Esophagus mucosa (tissue), 1 donor: ENCODE results near the gene IDE. TPM values are rescaled to one million over a fixed set of nuclear protein-coding genes. Genes with fewer than 3 reads are reported as not detected.
"Not testable (repeated sequence)": the region's sequence is repeated elsewhere in the genome, so short reads cannot be mapped to it uniquely, and the experiment has no call there.

Experiments used
- ATAC-seq: fragments of 200-7000 bp; cut with Tn5 transposase; one replicate; pipeline ENCODE4 v1.9.1; 2020
- total RNA-seq: library from RNA; stranded (reverse); gene quantifications from one replicate; pipeline ENCODE4 v1.2.4, GENCODE V29; 2023
- donor health status: DM: yes; HTN: yes; CAD: no.

IDE gene
- total RNA-seq = 36.4 TPM

DNA sequence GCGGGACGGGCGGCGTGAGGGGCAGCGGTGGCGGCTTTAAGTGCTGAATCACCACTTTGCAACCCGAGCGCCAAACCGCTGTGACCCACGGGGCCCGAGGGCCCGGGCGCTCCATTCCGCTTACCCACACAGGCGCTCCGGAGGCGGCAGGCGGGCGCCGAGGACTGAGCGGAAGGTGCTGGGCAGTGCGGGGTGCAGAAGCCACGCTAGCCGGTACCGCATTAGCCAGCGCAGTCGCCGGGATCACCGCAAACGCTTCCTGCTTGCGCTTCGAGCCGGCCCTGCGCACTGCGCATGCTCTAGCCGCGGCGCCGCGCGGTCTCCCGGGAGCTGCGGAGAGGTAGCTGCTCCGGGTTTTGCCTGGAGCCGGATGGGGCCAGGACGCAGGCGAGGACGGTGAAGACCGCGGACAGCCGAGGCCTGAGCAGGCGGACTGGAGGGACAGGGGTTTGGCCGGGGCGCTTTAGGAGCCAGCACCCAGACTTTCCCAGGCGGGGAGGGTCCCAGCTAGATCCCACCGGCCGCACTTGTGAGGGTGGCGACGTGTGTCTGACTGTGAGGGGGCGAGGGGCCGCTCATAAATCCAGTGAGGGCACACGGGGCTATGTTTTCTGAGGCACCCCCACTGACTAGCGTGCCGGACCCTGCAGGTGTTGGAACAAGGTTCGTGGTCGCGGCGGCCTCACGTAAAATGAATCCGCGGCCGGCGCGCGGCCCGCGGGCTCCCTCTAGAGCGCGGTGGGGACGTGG, at the start of gene IDE:
Gene IDE, minus strand, starts transcription at position 296 of the 750 bp plus-strand sequence. Its CDS starts 74 bp downstream, at position 222.
- ATAC-seq = peak; percentile 95

DNA sequence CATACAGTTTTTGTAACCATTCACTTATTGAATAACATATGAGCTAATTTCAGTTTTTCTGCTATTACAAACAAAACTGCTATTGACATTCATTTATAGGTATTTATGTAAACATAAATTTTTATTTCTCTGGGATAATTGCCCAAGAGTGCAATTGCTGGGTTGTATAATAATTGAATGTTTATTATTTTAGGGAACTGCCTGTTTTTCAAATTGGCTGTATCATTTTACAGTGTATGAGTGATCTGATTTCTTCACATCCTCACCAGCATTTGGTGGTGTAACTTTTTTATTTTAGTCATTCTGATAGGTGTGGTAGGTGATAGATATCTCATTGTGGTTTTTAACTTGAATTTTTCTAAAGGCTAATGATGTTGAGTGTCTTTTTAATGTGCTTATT, 45.5 kb upstream of the IDE start:
- ATAC-seq = no peak

DNA sequence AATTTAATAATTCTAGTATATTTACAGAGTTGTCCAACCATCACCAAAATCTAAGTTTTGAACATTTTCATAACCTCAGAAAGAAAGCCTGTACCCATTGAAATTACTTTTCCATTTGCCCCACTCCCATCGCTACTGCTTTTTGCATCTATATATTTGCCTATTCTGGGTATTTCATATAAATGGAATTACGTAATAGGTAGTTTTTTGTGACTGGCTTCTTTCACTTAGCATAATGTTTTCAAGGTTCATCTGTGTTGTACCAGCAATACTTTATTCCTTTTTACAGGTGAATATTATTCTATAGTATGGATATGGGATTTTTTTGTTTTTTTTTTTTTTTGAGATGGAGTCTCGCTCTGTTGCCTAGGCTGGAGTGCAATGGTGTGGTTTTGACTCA, 41.6 kb upstream of the IDE start:
- no peak for ATAC-seq

- ATAC-seq = no peak
Measured at GRCh38 chr10:92604841-92605240, 30.9 kb upstream of the IDE start.

- ATAC-seq = no peak
Measured at GRCh38 chr10:92598321-92598720, 24.4 kb upstream of the IDE start.

DNA sequence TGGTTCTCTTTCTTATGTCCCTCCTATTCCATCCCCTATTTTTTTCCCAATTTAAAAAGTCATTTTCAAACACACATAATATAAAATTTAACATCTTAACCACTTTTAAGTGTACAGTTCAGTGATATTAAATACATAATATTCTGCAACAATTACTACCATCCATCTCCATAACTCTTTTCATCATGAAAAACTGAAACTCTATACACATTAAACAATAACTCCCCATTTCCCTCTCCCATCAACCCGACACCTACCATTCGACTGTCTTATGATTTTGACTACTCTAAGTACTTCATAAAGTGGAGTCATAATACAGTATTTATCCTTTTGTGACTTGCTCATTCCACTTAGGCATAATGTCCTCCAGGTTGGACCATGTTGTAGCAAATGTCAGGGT, 21.6 kb upstream of the IDE start:
- no peak for ATAC-seq

GRCh38 chr10:92593619-92594588, 20.0 kb upstream of the IDE start:
- ATAC-seq = no peak

GRCh38 chr10:92592761-92593618, 19.1 kb upstream of the IDE start, which contains the start of gene KIF11:
TSS of gene KIF11 (plus strand) at chr10:92593130. CDS start at chr10:92593376, 246 bp downstream.
- ATAC-seq = peak; percentile 92

- peak; percentile 92 for ATAC-seq
Measured at GRCh38 chr10:92591550-92592022, 17.7 kb upstream of the IDE start.

GRCh38 chr10:92590623-92591549, 17.0 kb upstream of the IDE start:
- peak; percentile 1 for ATAC-seq

- peak; percentile 74 for ATAC-seq
Measured at GRCh38 chr10:92582347-92582746, 8.5 kb upstream of the IDE start.

DNA sequence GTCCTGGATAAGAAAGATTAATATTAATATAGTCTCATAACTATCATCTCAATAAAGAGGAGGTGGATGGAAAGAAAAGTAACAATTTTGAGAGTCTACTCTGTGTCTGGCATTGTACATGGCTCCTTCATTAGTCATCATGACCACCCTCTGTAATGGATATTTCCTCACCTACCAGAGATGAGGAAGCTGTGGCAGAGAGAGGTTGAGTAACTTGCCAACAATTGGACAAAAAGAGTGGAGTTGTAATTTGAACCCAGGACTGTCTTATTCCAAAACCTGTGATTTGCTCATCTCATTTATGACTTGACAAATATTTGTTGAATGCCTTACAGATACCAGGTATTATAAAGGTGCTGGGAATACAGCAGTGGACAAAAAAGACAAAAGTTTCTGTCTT, 2.1 kb upstream of the IDE start:
- ATAC-seq = no peak

DNA sequence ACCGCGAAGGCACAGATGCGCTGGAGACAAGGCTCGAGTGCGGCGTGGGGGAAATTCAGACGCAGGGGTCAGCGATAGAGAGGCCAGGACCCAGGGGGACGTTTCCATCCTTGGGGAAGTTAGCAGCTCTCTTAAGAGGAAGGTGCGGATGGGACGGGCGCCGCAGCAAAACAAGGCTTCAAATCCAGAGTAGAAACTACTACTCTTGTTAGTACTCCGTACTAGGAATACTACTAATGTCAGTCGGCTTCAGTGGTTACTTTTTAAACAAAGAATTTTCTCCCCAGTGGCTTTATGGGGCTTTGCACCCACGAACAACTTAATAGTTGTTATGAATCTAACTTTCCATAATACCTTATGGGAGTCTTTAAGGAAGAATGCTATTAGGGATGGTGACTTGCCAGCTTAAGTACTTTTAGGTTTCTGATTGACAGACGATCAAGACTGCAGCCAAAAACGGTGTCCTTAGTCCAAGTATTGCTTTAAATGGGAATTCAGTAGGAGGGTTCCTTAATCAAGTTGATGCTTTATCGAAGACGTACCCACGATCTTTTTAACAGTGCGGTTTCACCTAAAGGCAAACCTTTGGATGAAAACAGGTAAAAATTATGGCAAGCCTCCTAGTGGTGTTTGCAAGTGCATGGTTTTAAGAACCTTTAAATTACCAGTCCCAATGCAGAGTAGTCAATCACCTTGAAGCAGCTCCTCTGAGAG, 812 bp upstream of the IDE start:
- peak; percentile 4 for ATAC-seq

DNA sequence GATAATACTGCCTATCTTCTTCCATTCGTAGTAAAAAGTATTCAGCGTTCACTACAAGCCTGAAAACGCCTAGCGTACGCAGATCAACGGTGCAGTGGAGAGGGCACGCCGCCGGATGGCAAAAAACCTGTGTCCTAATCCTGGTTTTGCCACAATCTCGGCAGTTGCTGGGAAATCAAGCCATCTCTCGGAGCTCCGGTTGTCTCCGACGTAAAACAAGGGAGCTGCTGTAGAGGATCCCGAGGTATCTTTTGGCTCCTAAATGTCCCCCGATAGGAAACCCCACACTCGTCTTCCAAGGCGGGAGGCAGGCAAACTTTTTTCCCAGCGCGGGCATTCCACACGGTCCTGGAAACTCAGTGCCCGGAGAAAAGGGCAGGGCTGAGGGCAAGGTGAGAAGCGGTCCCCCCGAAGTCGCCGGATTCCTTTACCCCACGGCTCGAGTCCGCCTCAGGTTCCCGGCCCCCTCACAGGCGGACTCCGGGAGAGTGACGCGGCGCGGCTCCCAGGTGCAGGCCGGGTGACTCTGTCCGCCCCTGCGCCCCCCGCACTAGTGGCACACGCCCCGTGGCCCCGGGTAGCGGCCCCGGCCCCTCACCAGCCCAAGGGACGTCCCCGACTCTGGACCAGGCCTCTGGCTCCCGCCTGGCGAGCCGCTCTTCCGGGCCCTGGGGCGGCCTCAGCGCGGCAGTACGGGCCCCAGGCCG, 649 bp downstream of the IDE start:
- ATAC-seq = peak; percentile 33

DNA sequence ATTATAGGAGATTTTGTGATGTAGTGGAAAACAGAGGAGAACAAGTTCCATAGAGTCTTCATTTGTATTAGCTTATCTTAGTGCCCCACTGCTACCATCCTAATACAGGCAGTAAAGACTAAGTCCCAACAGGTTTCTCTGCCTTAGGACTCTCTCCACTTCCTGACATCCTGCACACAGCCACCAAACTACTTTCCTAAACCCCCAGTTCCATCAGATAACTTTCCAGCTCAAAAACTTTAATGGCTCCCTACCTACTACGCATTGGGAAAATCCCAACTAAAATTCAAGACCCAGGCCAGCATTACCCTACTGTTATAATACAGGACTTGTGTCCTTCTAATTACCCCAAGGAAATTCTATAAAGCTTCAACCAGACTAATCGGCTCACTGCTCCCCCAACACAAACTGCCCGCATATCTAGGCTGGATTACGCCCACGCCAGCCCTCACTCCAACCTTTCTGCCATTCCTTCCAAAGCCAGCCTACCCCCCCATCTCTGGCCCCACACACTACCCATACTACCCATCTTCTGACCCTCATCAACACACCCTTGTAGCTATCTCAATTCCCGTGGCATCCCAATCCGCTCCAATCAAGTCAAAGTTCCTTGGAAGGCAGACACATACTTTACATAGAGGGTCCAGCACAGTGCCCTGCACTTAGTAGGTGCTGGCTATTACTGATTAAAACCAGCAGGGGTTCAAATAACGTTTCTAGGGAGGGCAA, 1.4 kb downstream of the IDE start:
- no peak for ATAC-seq

GRCh38 chr10:92571649-92572048, 2.2 kb downstream of the IDE start:
- ATAC-seq = no peak

DNA sequence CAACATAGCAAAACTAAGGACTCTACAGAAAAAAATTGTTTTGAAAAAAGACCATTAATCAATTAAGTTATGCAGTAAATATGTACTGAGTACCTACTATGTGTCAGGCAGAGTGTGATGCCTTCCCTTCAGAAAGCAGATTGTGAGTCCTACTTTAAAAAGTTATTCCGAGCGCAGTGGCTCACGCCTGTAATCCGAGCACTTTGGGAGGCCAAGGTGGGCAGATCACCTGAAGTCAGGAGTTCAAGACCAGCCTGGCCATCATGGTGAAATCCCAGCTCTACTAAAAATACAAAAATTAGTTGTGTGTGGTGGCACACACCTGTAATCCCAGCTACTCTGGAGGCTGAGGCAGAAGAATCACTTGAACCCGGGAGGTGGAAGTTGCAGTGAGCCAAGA, 4.2 kb downstream of the IDE start:
- ATAC-seq = not testable (repeated sequence)

DNA sequence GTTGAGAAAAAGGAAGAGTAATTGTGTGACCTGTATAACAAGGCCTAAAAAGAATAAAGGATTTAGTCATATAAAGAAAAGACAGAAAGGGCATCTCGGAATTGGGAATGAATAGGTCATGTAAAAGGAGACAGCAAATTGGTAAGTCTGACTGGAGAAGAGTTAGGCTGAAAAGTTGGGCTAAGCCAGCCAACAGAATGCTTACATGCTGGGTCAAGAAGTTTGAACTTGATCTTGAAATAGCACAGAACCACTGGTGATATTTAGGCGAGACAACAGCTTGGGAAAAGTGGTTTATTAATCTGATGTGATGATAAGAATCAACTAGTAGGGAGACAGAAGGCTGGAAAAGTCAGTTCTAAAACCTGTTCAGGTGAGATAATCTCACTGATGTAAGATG, 4.8 kb downstream of the IDE start:
- no peak for ATAC-seq

DNA sequence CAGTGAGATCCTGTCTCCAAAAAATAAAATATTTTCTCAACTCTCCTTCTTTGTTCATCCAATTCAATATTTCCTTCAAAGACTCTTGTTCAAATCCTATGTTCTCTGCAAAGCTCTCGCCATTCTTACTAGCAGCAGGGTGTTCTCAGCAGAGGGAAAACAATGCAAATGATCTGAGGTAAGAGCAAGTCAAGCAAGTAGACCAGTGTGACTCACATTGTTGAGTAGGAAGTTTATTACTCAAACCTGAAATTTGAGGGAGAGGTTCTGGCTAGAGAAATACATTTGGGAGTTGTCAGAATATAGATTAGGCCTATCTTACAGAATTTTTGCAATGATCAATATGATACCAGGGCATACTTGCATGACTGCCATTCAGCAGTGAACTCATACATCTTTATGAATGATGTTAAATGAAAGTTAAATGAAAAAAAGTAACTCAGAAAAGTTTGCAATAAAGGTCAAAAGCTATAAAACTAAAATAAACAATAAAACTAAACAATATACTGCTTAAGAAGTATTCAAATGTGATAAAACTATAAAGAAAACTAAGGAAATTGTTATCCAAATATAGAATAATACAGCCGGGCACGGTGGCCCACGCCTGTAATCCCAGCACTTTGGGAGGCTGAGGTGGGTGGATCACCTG, 5.8 kb downstream of the IDE start:
- ATAC-seq = peak; percentile 91
